Activated CD8-positive, alpha-beta T cell treated with anti-CD3 and anti-CD28 coated beads for 36 hours (primary cell): ENCODE data around the gene LRIG1. TPM values are rescaled to one million over a fixed set of nuclear protein-coding genes. Genes with fewer than 3 reads are reported as not detected.

Experiments
- ATAC-seq: fragments of 200-7000 bp; cut with Tn5 transposase; one replicate; pipeline ENCODE4 v1.10.0; 2021; ENCODE audit warnings: mild to moderate bottlenecking, moderate library complexity
- CTCF ChIA-PET: fragments of 350-600 bp; sonication (Branson Sonifier 250); formaldehyde crosslinking; loops from one replicate; lab custom pipeline; 2021; ENCODE audit warnings: antibody characterized with exemption; lab: Charles Lee
- POLR2A ChIA-PET: fragments of 350-600 bp; sonication (Branson Sonifier 250); formaldehyde crosslinking; loops from one replicate; lab custom pipeline; 2021; ENCODE audit warnings: antibody characterized with exemption; lab: Charles Lee
- DNase-seq: peaks from one replicate; pipeline ENCODE4 v3.0.0-alpha.2; 2020
- H3K27ac Mint-ChIP-seq: one replicate; pipeline ENCODE4 v1.8.0; 2021; ENCODE audit warnings: mild to moderate bottlenecking, mixed read lengths
- H3K27me3 Mint-ChIP-seq: one replicate; pipeline ENCODE4 v1.8.0; 2021; ENCODE audit warnings: mixed read lengths
- H3K36me3 Mint-ChIP-seq: one replicate; pipeline ENCODE4 v1.8.0; 2021; ENCODE audit warnings: low read depth, mixed read lengths
- H3K4me1 Mint-ChIP-seq: one replicate; pipeline ENCODE4 v1.8.0; 2021; ENCODE audit warnings: low read depth, mixed read lengths
- H3K4me3 Mint-ChIP-seq: one replicate; pipeline ENCODE4 v1.8.0; 2021; ENCODE audit warnings: mild to moderate bottlenecking, moderate library complexity, mixed read lengths
- H3K9me3 Mint-ChIP-seq: one replicate; pipeline ENCODE4 v1.8.0; 2021; ENCODE audit warnings: mixed read lengths
- CTCF ChIP-seq: fragments of 200-600 bp; IDR thresholded peaks from one replicate; pipeline ENCODE4 v1.8.0; 2022; ENCODE audit warnings: antibody characterized with exemption, mild to moderate bottlenecking
- intact Hi-C: fragments of 100-400 bp; cut with micrococcal nuclease; formaldehyde crosslinking; loops from one replicate; pipeline ENCODE4 v1.10.0; 2022
- total RNA-seq, 2 experiments: library from RNA; stranded (reverse); gene quantifications; one replicate each; pipeline ENCODE4 v1.2.3, GENCODE V29; 2021

LRIG1 gene
- total RNA-seq, 2 experiments from 2014 or later: 12.7 to 13.0 TPM

- ATAC-seq (no peak), DNase-seq (no peak)
- ChIA-PET CTCF (interaction anchor here (2.2 kb wide), 1 partner anchor 10 kb away, joined by 9 read pairs; no protein-coding TSS in a partner anchor), POLR2A (no interaction called here)
- peaks cover 16% of the 10 kb centered on the region for H3K36me3 Mint-ChIP-seq
- intact Hi-C loops: no loop called here
- H3K27ac Mint-ChIP-seq: no peak overlapping the region
- H3K9me3 Mint-ChIP-seq: no peaks in the 10 kb centered on the region
- no peak for TF ChIP-seq CTCF
- peaks cover 2% of the 10 kb centered on the region for H3K27me3 Mint-ChIP-seq
- no peak overlapping the region for H3K4me3 Mint-ChIP-seq
- peaks cover 33% of the 10 kb centered on the region for H3K4me1 Mint-ChIP-seq
These were observed 36.3 kb downstream of the LRIG1 start for GRCh38 chr3:66464512-66464894.

- TF ChIP-seq CTCF: no peak
- no peak for ATAC-seq
These were observed 36.9 kb downstream of the LRIG1 start for GRCh38 chr3:66463730-66464511.

GRCh38 chr3:66463054-66463631 is 37.7 kb downstream of the LRIG1 start:
- peaks cover 16% of the 10 kb centered on the region for H3K36me3 Mint-ChIP-seq
- no peaks in the 10 kb centered on the region for H3K9me3 Mint-ChIP-seq
- DNase-seq (no peak), ATAC-seq (no peak)
- no peak overlapping the region for H3K4me3 Mint-ChIP-seq
- intact Hi-C loops: no loop called here
- H3K27me3 Mint-ChIP-seq: peaks cover 2% of the 10 kb centered on the region
- H3K27ac Mint-ChIP-seq: no peak overlapping the region
- peaks cover 19% of the 10 kb centered on the region for H3K4me1 Mint-ChIP-seq
- TF ChIP-seq CTCF: no peak
- ChIA-PET CTCF (interaction anchor here (2.2 kb wide), 1 partner anchor 9 kb away, joined by 9 read pairs; no protein-coding TSS in a partner anchor), POLR2A (interaction anchor here (1.0 kb wide), 1 partner anchor 45 kb away, joined by 4 read pairs; no protein-coding TSS in a partner anchor)

More at GRCh38 chr3:66463730-66464511, 36.9 kb downstream of the LRIG1 start:
- Mint-ChIP-seq H3K4me1 (peaks cover 27% of the 10 kb centered on the region), H3K4me3 (no peak overlapping the region), H3K9me3 (no peaks in the 10 kb centered on the region), H3K27me3 (peaks cover 2% of the 10 kb centered on the region), H3K36me3 (peaks cover 16% of the 10 kb centered on the region), H3K27ac (no peak overlapping the region)
- ChIA-PET CTCF (interaction anchor here (2.2 kb wide), 1 partner anchor 10 kb away, joined by 9 read pairs; no protein-coding TSS in a partner anchor), POLR2A (interaction anchor here (1.0 kb wide), 1 partner anchor 44 kb away, joined by 4 read pairs; no protein-coding TSS in a partner anchor)
- intact Hi-C loops: no loop called here
- DNase-seq: no peak

- no peak for TF ChIP-seq CTCF
- H3K36me3 Mint-ChIP-seq: peaks cover 22% of the 10 kb centered on the region
- ChIA-PET CTCF (no interaction called here), POLR2A (interaction anchor here (0.9 kb wide), 1 partner anchor 12 kb away, joined by 4 read pairs; no protein-coding TSS in a partner anchor)
- no peak overlapping the region for H3K4me3 Mint-ChIP-seq
- peaks cover 8% of the 10 kb centered on the region for H3K4me1 Mint-ChIP-seq
- no peak for DNase-seq
- no peak overlapping the region for H3K27ac Mint-ChIP-seq
- ATAC-seq: no peak
- no peaks in the 10 kb centered on the region for H3K27me3 Mint-ChIP-seq
- H3K9me3 Mint-ChIP-seq: no peaks in the 10 kb centered on the region
- intact Hi-C loops: no loop called here
These were observed 43.6 kb downstream of the LRIG1 start for GRCh38 chr3:66457252-66457651.

GRCh38 chr3:66456711-66457173 is 44.1 kb downstream of the LRIG1 start:
- no peaks in the 10 kb centered on the region for H3K9me3 Mint-ChIP-seq
- H3K4me1 Mint-ChIP-seq: peaks cover 8% of the 10 kb centered on the region
- intact Hi-C loops: no loop called here
- DNase-seq (peak; percentile 20), ATAC-seq (no peak)
- no peaks in the 10 kb centered on the region for H3K27me3 Mint-ChIP-seq
- H3K27ac Mint-ChIP-seq: no peak overlapping the region
- H3K36me3 Mint-ChIP-seq: peaks cover 19% of the 10 kb centered on the region
- no peak for TF ChIP-seq CTCF
- no peak overlapping the region for H3K4me3 Mint-ChIP-seq
- ChIA-PET CTCF (no interaction called here), POLR2A (no interaction called here)
